Bone marrow (tissue), 2 donors: ENCODE results near the gene LBP.
"Not testable (repeated sequence)": the region's sequence is repeated elsewhere in the genome, so short reads cannot be mapped to it uniquely, and the experiment has no call there.

Experiments used
- DNase-seq, 2 donors: peaks; one replicate each; lab custom pipeline; 2025; lab: John Stamatoyannopoulos, UW

The LBP gene

DNA sequence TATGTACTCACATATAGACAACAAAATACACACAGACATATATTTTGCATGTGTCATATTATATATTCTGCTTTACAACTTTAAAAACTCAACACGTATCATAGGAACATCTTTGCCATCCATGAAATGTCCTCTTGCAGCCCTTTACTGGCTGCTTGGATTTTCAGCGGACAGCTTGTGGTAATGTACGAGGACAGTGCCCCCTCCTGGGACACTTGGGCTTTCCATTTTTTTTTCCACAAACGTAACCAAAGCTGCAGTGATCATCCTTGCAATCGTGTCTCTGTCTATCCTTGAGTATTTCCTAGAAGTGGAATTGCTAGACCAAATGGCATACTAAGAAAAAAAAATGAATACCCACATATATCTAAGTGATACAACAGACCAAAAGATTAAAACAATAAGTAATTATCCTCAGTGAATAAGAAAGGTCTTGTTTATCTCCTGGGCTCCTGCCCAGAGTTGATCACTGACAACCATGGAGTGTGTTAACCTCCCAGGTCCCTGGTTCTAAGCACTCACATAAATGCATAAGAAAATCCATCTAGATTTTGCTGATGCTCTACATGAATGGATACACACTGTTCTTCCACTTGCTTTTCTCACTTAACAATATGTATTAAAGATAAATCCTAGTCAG lies 24.2 kb upstream of the LBP start:
- DNase-seq, result no peak

DNA sequence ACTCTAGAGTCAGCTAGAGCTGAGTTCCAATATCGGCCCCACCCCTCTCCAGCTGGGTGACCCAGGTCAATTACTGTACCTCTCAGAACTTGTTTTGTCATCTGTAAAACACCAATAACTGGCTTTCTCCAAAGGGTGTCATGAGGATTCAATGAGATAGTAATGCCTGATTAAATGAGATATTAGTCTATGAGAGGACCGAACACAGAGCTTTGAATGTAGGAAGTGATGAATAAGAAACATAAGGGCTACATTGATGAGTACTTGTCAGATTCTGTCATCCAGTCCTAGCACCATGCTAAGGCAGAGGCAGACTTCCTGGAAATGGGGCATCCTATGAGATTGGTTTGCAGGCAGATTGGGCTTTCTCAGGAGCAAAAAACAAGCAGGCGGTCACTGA lies 22.1 kb upstream of the LBP start:
- no peak for DNase-seq

GRCh38 chr20:38325167-38325566 lies 21.1 kb upstream of the LBP start:
- DNase-seq, result no peak

GRCh38 chr20:38325905-38326304 lies 20.4 kb upstream of the LBP start:
- no peak for DNase-seq

DNA sequence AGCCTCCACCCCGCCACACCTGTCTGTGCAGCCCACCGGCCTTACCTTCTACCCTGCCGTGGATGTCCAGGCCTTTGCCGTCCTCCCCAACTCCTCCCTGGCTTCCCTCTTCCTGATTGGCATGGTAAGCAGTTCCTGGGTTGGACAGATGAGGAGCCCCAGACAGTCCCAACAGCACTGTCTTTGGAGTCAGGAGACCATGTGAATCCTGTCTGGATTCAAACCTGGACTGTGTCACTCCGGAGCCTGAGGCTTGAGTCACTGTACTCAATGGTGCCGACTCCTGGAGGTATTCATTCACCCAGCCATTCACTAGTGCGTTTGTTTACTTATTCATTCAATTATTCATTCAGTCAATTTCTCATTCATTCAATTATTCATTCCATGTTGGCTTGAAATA lies 20.0 kb upstream of the LBP start:
- DNase-seq, result no peak

DNA sequence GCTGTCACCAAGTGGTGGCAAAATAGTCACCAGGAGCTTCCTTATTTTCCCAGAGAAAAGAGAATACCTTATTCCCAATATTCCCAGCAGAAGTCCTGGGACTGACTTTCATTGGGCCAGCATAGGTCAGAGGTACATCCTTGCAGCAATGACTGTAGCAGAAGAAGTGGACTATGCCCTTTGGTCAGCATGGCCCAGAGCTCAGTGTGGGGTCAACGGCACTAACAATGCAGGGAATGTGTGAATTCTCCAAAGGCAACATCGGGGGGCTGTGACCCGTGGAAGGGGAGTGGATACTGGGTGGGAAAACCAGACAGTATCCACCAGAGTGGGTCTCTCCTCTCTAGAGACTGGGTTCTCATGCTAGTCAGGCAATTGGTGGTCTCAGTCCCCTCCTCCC lies 15.6 kb upstream of the LBP start:
- no peak for DNase-seq

GRCh38 chr20:38331245-38331644 lies 15.0 kb upstream of the LBP start:
- DNase-seq, result no peak

- DNase-seq, result no peak
Observed at GRCh38 chr20:38331814-38332213, 14.5 kb upstream of the LBP start.

DNA sequence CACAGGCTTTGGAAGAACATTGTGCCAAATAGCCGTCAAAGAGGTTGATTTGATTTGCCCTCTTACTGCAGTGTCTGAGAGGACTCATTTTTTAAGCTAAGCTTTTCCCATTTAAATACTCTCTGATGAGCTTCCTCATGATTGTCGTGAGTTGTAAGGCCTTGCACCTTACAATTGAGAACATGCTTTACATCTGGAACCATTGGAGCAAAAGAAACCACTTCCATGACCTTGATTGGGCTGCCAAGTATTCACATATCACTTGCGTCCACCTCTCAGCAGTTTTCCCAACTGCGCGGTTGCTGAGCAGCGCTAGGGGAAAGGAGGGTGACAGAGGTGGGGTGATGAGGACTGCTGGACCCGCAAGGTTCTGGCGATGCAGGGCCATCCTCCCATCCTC lies 12.3 kb upstream of the LBP start:
- no peak for DNase-seq

DNA sequence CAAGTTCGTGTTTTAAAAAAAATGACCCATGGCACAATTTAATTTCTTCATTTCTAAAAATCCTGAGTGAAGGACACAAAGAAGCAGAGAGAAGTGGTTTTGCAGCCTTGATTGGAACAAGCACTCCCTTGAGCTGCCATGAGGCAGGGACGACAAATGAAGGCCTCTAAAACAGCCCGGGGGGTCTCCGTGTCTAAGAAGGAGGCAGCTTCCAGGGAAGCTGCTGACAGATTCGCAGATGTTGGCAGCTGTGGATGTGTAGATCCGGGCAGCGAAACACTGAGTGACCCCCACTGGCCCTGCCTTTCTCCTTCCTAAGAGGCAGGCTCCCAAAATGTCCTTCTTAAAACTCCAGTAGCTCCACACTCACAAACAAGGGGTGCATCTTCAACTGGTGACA lies 9.6 kb upstream of the LBP start:
- no peak for DNase-seq

DNA sequence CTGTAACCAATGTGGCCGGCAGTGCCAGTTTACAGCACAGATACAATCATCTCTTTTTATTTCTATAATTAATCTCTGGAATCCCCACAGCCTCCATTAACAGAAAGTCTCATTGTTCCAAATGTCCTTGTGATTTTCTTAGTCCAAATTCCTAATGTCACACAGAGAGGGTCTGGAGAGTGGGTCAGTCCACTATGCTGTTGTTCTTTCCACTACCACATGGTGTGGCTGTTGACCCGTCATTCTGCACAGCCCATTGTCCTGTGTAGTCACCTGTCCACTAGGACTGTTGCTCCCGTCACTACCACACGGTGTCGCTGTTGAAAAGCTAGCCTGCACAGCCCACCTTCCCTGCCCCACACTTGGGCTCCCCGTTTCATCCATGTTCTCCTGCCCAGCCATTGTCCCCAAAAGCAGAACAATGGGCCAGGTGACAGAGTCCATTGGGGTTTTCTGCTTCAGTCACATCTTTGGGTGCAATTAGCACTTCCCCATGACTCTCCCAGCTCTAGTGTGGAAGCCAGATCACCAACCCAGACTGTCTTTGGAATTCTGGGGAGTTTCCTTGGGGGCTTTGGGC lies 8.6 kb upstream of the LBP start:
- DNase-seq, result no peak

- DNase-seq, result no peak
Observed at GRCh38 chr20:38338849-38339520, 7.3 kb upstream of the LBP start.

DNA sequence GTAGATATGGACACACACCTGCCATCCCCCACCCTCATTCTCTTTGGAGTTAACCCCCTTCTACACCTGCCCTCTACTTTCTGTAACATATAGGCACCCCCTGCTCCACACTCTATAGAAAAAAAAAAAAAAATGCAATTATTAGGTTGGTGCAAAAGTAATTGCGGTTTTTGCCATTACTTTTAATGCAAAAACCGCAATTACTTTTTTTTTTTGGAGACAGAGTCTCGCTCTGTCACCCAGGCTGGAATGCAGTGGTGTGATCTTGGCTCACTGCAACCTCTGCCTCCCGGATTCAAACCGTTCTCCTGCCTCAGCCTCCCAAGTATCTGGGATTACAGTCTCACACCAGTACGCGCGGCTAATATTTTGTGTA lies 6.8 kb upstream of the LBP start:
- not testable (repeated sequence) for DNase-seq

DNA sequence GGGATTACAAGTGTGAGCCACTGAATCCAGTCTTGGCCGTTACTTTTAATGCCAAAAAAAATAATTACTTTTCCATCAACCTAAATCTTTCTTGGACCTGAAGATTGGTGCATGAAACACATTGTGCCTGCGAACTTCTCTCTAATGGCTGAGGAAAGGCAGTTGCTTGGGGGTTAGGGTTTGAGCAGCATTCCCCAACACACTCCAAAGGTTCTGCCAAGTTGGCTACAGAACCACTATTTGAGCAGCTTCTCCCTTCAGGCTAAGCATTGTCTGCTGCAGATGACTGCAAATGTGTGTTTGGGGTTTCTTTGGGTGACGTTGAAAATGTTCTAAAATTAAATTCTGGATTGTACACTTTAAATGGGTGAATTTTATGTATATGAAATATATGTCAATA lies 6.3 kb upstream of the LBP start:
- DNase-seq, result no peak

DNA sequence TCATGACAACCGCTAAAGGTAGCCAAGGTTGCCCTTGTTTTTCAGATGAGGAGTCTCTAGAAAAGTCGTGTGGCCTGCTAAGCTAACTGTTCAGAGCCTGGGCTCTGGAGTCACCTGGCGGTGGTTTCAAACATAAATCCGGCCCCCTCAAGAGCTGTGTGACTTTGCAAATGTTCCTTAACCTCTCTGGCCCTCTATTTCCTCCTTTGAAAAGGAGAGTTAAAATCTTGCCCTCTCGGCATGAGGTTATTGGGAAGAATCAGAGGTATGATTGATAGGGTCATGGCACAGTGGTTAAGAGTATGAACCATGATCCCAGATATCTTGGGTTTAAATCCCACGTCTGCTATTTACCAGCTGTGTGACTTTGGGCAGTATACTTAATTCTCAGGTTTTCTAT lies 5.6 kb upstream of the LBP start:
- DNase-seq, result no peak

GRCh38 chr20:38342216-38342615 lies 4.1 kb upstream of the LBP start:
- DNase-seq, result no peak

GRCh38 chr20:38342713-38343310 lies 3.5 kb upstream of the LBP start:
- no peak for DNase-seq

- DNase-seq, result no peak
Observed at GRCh38 chr20:38343311-38344106, 2.8 kb upstream of the LBP start.

DNA sequence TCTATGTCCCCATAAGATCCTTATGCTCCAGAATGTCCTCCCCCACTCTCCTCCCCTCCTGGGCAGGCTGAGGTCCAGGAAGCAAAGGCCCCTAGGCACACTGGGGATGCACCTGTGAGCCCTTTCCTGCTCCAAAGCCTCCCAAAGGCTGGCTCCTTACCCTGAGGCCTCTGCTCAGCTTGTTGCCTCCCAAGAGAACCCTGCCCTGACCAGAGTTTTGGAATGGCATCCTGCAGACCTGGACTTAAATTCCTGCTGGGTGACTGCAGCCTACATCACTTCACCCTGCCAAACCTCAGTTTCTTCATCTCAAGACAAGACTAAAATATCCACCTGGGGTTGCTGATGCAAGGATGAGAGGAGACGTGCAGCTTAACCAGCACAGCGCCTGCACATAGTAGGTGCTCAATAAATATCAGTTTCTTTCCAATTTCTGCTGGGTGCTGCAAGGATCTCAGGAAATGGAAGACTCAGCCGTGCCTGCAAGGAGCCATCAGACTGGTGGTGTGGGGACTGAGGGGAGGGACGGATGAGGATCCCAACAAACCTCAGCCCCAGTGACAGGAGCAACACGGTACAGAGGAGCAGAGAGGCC lies 2.1 kb upstream of the LBP start:
- DNase-seq, result no peak

DNA sequence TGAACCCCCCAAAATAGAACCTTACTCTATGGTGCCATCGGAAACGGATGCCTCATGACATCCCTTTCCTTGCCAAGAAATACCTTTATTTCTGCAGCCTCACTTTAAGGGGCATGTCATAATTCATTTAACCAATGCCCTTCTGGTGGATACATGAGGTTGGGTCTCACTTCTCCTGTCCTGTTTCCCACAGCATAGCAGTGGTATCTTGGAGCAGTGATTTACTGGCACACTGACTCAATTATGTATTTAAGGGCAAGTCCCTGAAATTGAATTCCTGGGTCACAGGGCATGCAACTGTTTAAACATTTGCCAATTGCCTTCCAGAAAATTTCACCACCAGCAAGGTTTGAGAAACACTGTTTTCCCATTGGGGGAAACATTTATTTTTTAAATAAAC lies 639 bp upstream of the LBP start:
- DNase-seq, result no peak

DNA sequence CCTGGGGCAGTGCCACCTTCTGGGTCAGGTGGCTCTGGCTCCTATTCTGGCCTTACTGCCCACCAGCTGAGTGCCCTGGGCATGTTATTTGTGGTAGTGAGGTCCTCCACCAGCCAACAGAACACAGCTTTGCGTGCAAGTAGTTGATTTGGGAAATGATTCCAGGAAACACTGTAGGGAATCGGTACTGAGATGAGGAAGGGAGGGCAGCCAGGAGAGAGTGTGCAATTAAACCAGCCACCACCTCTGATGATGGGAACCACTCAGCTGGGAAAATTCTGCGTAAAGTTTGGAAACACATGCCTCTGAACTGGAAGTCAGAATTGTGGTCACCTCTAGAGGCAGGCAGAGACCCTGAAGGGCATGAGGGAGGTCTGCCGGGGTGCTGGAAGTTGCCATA lies 459 bp downstream of the LBP start:
- no peak for DNase-seq

GRCh38 chr20:38349856-38350255 lies 3.6 kb downstream of the LBP start:
- no peak for DNase-seq
